Stimulated activated CD4-positive, alpha-beta T cell treated with anti-CD3 and anti-CD28 coated beads, Interleukin-2, amount 100 ng/mL, for 4 hours (primary cell): ENCODE results near the gene LSM2.
"Not testable (repeated sequence)": the region's sequence is repeated elsewhere in the genome, so short reads cannot be mapped to it uniquely, and the experiment has no call there.

ENCODE experiments used
- DNase-seq: peaks from one replicate; pipeline ENCODE4 v3.0.0-alpha.2; 2020; ENCODE audit warnings: low read depth

The LSM2 gene

GRCh38 chr6:31797588-31797987 lies 9.2 kb downstream of the LSM2 start:
- DNase-seq, result no peak

- DNase-seq, result no peak
These were observed 9.8 kb downstream of the LSM2 start for GRCh38 chr6:31796993-31797385.

GRCh38 chr6:31795616-31796298 lies 11.0 kb downstream of the LSM2 start, which contains the start of gene VARS1:
Gene VARS1 (minus strand): TSS chr6:31795752. CDS start chr6:31795217, 535 bp downstream.
- peak; percentile 73 for DNase-seq

- DNase-seq, result no peak
These were observed 11.7 kb downstream of the LSM2 start for GRCh38 chr6:31794866-31795615.

GRCh38 chr6:31794294-31794865 lies 12.4 kb downstream of the LSM2 start:
- DNase-seq, result no peak

- not testable (repeated sequence) for DNase-seq
These were observed 12.9 kb downstream of the LSM2 start for GRCh38 chr6:31793927-31794245.

GRCh38 chr6:31792761-31793171 lies 14.0 kb downstream of the LSM2 start:
- DNase-seq, result no peak

- no peak for DNase-seq
These were observed 14.7 kb downstream of the LSM2 start for GRCh38 chr6:31792090-31792374.

- no peak for DNase-seq
These were observed 15.3 kb downstream of the LSM2 start for GRCh38 chr6:31791324-31792089.

- DNase-seq, result no peak
These were observed 21.3 kb downstream of the LSM2 start for GRCh38 chr6:31785475-31785874.

GRCh38 chr6:31784098-31784925 lies 22.5 kb downstream of the LSM2 start:
- DNase-seq, result no peak

GRCh38 chr6:31782126-31782855 lies 24.5 kb downstream of the LSM2 start:
- DNase-seq, result no peak

- DNase-seq, result no peak
These were observed 25.3 kb downstream of the LSM2 start for GRCh38 chr6:31781244-31782125.

GRCh38 chr6:31780507-31781243 lies 26.1 kb downstream of the LSM2 start:
- no peak for DNase-seq

GRCh38 chr6:31779908-31780307 lies 26.9 kb downstream of the LSM2 start:
- DNase-seq, result no peak

- no peak for DNase-seq
These were observed 27.5 kb downstream of the LSM2 start for GRCh38 chr6:31778999-31779885.

GRCh38 chr6:31778193-31778592 lies 28.6 kb downstream of the LSM2 start:
- no peak for DNase-seq

GRCh38 chr6:31777667-31778050 lies 29.1 kb downstream of the LSM2 start:
- no peak for DNase-seq
